ENCODE data around the gene RECK.

RECK gene

GRCh38 chr9:36132086-36132485 is 95.4 kb downstream of the RECK start:
- Histone ChIP-seq H3F3A (ENCODE audit: low read depth) (no peaks in the 10 kb centered on the region), H3K9me3 (ENCODE audit: insufficient read depth, low read depth, low read length) (no peaks in the 10 kb centered on the region), H3K27me3 (ENCODE audit: insufficient read depth, low read length, poor library complexity, severe bottlenecking) (no peaks in the 10 kb centered on the region), H3K9me2 (replicated peaks; ENCODE audit: low read depth, low read length) (no peaks in the 10 kb centered on the region), H4K20me1 (ENCODE audit: insufficient read depth, low read length, poor library complexity, severe bottlenecking) (peaks cover under 1% of the 10 kb centered on the region), H3K79me2 (ENCODE audit: insufficient read depth, low read length) (peaks cover 4% of the 10 kb centered on the region; the same call in 1 of the 2 replicates), H2AFZ (ENCODE audit: low read length) (no peak overlapping the region), H3K4me2 (ENCODE audit: low read depth, low read length, poor library complexity, severe bottlenecking) (no peak overlapping the region), H3K4me3 (ENCODE audit: low read length, poor library complexity, severe bottlenecking) (no peak overlapping the region), H3K4me1 (ENCODE audit: insufficient read depth, low read length, poor library complexity, severe bottlenecking) (peaks cover 23% of the 10 kb centered on the region), H3K9ac (ENCODE audit: low read depth, low read length, poor library complexity, severe bottlenecking) (no peak overlapping the region), H3K36me3 (ENCODE audit: insufficient read depth, low read length) (no peaks in the 10 kb centered on the region)
- TF ChIP-seq EZH2phosphoT487 (IDR thresholded peaks at IDR 0.05; ENCODE audit: borderline replicate concordance) (no peak), CTCF (conservative IDR thresholded peaks at IDR 0.05; ENCODE audit: low read length) (no peak)

- Histone ChIP-seq H3K4me3 (ENCODE audit: low read length, poor library complexity, severe bottlenecking) (no peak overlapping the region), H3K9me3 (ENCODE audit: insufficient read depth, low read depth, low read length) (no peaks in the 10 kb centered on the region), H3K36me3 (ENCODE audit: insufficient read depth, low read length) (no peaks in the 10 kb centered on the region), H3F3A (ENCODE audit: low read depth) (no peaks in the 10 kb centered on the region), H2AFZ (ENCODE audit: low read length) (no peak overlapping the region), H3K9ac (ENCODE audit: low read depth, low read length, poor library complexity, severe bottlenecking) (no peak overlapping the region), H3K27me3 (ENCODE audit: insufficient read depth, low read length, poor library complexity, severe bottlenecking) (no peaks in the 10 kb centered on the region), H4K20me1 (ENCODE audit: insufficient read depth, low read length, poor library complexity, severe bottlenecking) (peaks cover 9% of the 10 kb centered on the region), H3K4me2 (ENCODE audit: low read depth, low read length, poor library complexity, severe bottlenecking) (no peak overlapping the region), H3K9me2 (replicated peaks; ENCODE audit: low read depth, low read length) (no peaks in the 10 kb centered on the region), H3K4me1 (ENCODE audit: insufficient read depth, low read length, poor library complexity, severe bottlenecking) (peaks cover 33% of the 10 kb centered on the region), H3K79me2 (ENCODE audit: insufficient read depth, low read length) (peaks cover 32% of the 10 kb centered on the region)
- TF ChIP-seq CTCF (conservative IDR thresholded peaks at IDR 0.05; ENCODE audit: low read length) (no peak), EZH2phosphoT487 (IDR thresholded peaks at IDR 0.05; ENCODE audit: borderline replicate concordance) (no peak)
Measured at GRCh38 chr9:36134761-36135505, 98.2 kb downstream of the RECK start.

GRCh38 chr9:36135741-36136271 is 99.1 kb downstream of the RECK start:
- H3K9me2 ChIP-seq (replicated peaks; ENCODE audit: low read depth, low read length), result no peaks in the 10 kb centered on the region
- H4K20me1 ChIP-seq (ENCODE audit: insufficient read depth, low read length, poor library complexity, severe bottlenecking), result peaks cover 9% of the 10 kb centered on the region
- peak overlapping the region; percentile 73 for H3K4me3 ChIP-seq (ENCODE audit: low read length, poor library complexity, severe bottlenecking)
- TF ChIP-seq CTCF (conservative IDR thresholded peaks at IDR 0.05; ENCODE audit: low read length), result no peak
- TF ChIP-seq EZH2phosphoT487 (IDR thresholded peaks at IDR 0.05; ENCODE audit: borderline replicate concordance), result no peak
- H3K27me3 ChIP-seq (ENCODE audit: insufficient read depth, low read length, poor library complexity, severe bottlenecking), result no peaks in the 10 kb centered on the region
- peak overlapping the region; percentile 80 for H3K4me2 ChIP-seq (ENCODE audit: low read depth, low read length, poor library complexity, severe bottlenecking)
- no peak overlapping the region for H3K9ac ChIP-seq (ENCODE audit: low read depth, low read length, poor library complexity, severe bottlenecking)
- peaks cover 42% of the 10 kb centered on the region for H3K4me1 ChIP-seq (ENCODE audit: insufficient read depth, low read length, poor library complexity, severe bottlenecking)
- peaks cover 38% of the 10 kb centered on the region for H3K79me2 ChIP-seq (ENCODE audit: insufficient read depth, low read length)
- peak overlapping the region; percentile 69 for H2AFZ ChIP-seq (ENCODE audit: low read length)
- H3K36me3 ChIP-seq (ENCODE audit: insufficient read depth, low read length), result no peaks in the 10 kb centered on the region
- no peaks in the 10 kb centered on the region for H3F3A ChIP-seq (ENCODE audit: low read depth)
- H3K9me3 ChIP-seq (ENCODE audit: insufficient read depth, low read depth, low read length), result no peaks in the 10 kb centered on the region
